HAP-1 (cell line): ENCODE results near the gene OR2T1.
"Not testable (repeated sequence)": the region's sequence is repeated elsewhere in the genome, so short reads cannot be mapped to it uniquely, and the experiment has no call there.

ENCODE experiments used
- DNase-seq, 2 experiments: peaks; one replicate each; pipeline ENCODE4 v3.0.0-alpha.2; 2016 to 2020; ENCODE audit warnings: low spot score in 2 of 2
- H3K27me3 ChIP-seq: fragments of 250-450 bp; sonication (Bioruptor Pico); 2 replicates; pipeline ENCODE4 v1.5.1; 2020; ENCODE audit warnings: low read depth, mild to moderate bottlenecking, moderate library complexity
- H3K36me3 ChIP-seq: fragments of 250-450 bp; sonication (Bioruptor Pico); replicated peaks from 2 replicates; pipeline ENCODE4 v1.5.1; 2020; ENCODE audit warnings: mild to moderate bottlenecking
- H3K4me1 ChIP-seq: fragments of 250-450 bp; sonication (Bioruptor Pico); 2 replicates; pipeline ENCODE4 v1.5.1; 2020; ENCODE audit warnings: mild to moderate bottlenecking
- H3K4me3 ChIP-seq: fragments of 250-450 bp; sonication (Bioruptor Pico); 2 replicates; pipeline ENCODE4 v1.5.1; 2020; ENCODE audit warnings: mild to moderate bottlenecking, moderate library complexity
- H3K9me3 ChIP-seq: fragments of 250-450 bp; sonication (Bioruptor Pico); 2 replicates; pipeline ENCODE4 v1.5.1; 2020; ENCODE audit warnings: mild to moderate bottlenecking, moderate library complexity
- in situ Hi-C: fragments of 300-500 bp; cut with MboI; formaldehyde crosslinking; loops from 3 replicates; pipeline ENCODE4 v1.14.3; 2020; ENCODE audit warnings: low sequenced_read_pairs, inconsistent platforms, mixed read lengths

Gene OR2T1

DNA sequence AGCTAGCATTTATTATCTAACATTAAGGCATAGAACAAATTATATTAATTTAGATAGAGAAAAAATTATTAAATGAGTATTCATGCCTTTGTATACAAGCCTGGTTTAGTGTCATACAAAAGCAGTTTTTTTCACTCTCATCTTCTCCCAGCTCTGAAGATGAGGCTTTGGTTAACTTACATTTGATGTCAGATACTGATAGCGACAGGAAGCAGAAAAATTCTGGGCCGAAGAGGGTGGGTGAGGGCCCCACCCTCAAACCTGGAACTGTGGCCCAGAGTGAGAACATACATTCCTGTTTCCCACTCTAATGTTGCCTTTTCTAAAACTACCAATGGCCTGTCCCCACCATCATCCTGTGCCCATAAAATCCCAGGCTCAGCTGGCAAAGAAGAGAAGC lies 15.0 kb downstream of the OR2T1 start:
- Histone ChIP-seq H3K4me3 (no peak overlapping the region), H3K36me3 (no peaks in the 10 kb centered on the region), H3K9me3 (peaks cover 2% of the 10 kb centered on the region), H3K4me1 (no peaks in the 10 kb centered on the region), H3K27me3 (no peaks in the 10 kb centered on the region)
- DNase-seq: no peak
- in situ Hi-C loops: no loop called here

DNA sequence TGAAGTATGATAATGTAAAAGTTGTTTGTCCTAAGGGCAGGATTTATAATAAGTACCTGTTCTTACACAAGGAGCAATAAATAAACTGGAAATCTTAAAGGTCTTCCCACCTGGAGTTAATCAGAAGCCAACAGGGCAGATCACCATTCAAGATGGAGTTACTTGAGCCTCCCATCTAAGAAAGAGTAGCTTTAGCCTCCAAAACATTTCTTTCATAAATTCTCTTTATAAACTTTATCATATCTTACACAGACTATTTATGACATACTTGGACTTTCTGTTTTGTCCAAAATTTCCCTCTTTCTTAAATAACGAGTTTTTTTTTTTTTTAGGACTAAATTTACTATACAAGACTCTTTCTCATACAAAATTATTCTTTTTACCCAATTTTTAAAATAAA lies 18.5 kb downstream of the OR2T1 start:
- H3K27me3 ChIP-seq: no peaks in the 10 kb centered on the region
- in situ Hi-C loops: no loop called here
- DNase-seq: no peak
- no peaks in the 10 kb centered on the region; the same call in 1 of the 2 replicates for H3K9me3 ChIP-seq
- no peaks in the 10 kb centered on the region for H3K36me3 ChIP-seq
- H3K4me1 ChIP-seq: no peaks in the 10 kb centered on the region
- no peak overlapping the region for H3K4me3 ChIP-seq

DNA sequence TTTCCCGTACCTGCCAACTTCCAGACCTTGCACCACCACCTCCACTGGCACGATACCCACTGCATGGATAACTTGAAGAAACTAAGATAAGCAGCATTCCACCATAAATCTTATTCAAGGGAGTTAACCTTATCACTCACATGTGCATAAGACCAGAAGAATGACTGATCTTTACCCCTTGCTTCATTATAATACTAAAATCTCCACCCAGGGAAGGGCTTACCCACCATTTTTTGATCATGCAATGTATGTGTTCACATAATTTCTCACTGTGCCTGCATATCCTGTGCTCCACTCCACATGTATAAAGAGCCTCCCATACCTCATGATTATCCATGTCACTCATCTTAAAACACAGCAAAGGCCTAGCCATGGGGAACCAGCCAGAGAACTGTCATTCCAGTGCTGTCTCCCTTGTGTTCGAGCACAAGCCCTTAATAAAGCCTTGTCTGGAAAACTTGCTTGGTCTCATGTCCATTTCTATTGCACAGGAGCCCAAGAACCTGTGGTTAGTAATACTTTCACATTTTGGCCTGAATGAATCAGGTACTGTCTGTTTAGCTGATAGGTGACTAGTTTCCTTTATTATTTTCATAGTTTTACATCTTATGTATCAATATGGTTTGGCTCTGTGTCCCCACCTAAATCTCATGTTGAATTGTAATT lies 24.8 kb downstream of the OR2T1 start:
- DNase-seq, H3K27me3 ChIP-seq, H3K4me3 ChIP-seq, H3K36me3 ChIP-seq, H3K4me1 ChIP-seq, H3K9me3 ChIP-seq, in situ Hi-C loops: not testable (repeated sequence)

DNA sequence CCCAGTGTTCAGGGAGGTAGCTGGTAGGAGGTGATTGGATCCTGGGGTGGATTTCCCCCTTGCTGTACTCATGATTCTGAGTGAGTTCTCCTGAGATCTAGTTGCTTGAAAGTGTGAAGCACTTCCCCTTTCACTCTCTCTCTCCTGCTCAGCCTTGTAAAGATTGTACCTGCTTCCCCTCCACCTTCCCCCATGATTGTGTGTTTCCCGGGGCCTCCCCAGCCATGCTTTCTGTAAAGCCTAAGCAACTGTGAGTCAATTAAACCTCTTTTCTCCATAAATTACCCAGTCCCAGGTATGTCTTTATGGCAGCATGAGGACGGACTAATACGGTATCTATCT lies 25.3 kb downstream of the OR2T1 start:
- DNase-seq, H3K4me1 ChIP-seq, in situ Hi-C loops, H3K27me3 ChIP-seq, H3K36me3 ChIP-seq, H3K4me3 ChIP-seq, H3K9me3 ChIP-seq: not testable (repeated sequence)

DNA sequence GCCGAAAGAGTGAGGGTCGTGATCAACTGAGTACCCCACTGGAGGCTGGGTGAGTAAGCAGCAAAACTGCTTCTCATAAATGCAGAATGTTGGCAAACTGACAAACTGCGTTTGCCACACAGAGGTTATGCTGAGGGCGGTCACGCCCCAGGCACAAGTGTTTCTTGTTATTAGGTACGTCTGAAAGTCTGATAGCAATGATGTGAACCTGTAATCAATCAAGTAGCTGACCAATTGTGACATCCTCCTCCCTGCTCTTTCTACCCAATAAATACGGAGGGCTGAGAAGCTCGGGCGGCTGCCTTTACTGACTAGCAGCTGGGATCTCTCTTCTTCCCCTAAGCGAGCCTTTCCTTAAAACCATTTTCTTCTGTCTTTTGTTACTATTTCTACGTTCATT lies 28.8 kb downstream of the OR2T1 start:
- H3K4me3 ChIP-seq, in situ Hi-C loops, H3K4me1 ChIP-seq, H3K36me3 ChIP-seq, DNase-seq, H3K27me3 ChIP-seq, H3K9me3 ChIP-seq: not testable (repeated sequence)

DNA sequence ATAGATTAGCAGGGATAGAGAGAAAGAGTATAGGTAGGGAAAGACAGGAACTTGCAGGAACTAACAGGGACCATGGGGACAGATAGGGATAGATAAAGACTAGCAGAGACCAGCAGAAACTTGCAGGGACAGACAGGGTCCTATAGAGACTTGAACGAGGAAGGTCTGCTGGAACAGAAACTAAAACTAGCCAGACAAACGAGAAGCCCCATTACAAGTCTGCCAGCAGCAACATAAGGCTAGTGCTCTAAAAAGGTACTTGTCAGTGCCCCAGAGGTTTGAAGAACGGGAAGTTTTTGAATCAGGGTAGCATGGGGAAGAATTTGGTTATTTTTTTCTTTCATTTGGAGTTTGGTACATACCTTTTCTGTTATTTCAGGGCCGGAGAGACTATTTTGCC lies 29.4 kb downstream of the OR2T1 start:
- in situ Hi-C loops: not testable (repeated sequence)

DNA sequence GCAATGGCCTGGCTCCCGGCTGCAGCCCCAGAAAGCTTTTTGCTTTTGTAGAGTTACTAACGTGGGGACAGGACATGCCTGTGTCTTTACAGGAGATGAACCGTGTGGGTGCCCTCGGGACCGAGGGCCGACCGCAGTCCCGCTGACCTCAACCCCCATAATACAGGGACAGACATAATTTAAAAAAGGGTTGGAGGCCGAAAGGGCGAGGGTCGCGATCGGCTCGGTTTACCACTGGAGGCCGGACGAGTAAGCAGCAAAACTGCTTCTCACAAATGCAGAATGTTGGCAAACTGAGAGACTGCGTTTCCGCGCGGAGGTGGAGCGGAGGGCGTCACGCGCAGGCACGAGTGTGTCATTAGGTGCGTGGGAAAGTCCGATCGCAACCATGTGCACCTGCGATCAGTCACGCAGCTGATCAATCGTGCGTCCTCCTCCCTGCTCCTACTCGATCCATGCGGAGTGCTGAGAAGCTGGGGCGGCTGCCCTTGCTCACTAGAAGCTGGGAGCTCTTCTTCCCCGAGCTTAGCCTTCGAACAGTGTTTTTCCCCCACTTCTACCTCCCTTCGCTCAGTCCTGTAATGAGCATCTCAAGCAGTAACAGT lies 31.1 kb downstream of the OR2T1 start:
- in situ Hi-C loops, H3K4me1 ChIP-seq, H3K36me3 ChIP-seq, H3K27me3 ChIP-seq, H3K4me3 ChIP-seq, H3K9me3 ChIP-seq, DNase-seq: not testable (repeated sequence)

More for the DNA sequence above, 29.4 kb downstream of the OR2T1 start:
- H3K36me3 ChIP-seq, DNase-seq, H3K4me1 ChIP-seq, H3K4me3 ChIP-seq, H3K27me3 ChIP-seq, H3K9me3 ChIP-seq: not testable (repeated sequence)

DNA sequence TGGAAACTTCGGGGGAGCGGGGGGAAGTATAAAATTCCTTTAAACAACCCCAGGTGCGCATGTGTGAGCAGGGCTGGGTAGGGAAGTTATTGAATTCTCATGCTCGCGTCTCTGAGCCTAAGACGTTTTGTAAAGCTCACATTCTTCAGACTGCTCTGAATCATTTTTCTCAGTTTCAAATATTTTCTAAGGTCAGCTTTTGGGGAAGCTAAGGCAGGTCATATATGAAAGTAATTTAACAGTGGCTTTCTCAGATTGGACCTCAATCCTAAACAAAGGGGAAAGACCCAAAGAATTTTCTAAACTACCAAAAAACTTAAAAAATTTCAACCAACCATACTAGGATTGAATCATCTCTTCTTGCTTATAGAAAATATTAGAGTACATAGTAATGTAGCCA lies 32.1 kb downstream of the OR2T1 start:
- H3K36me3 ChIP-seq, H3K9me3 ChIP-seq, H3K4me3 ChIP-seq, in situ Hi-C loops, H3K4me1 ChIP-seq, DNase-seq, H3K27me3 ChIP-seq: not testable (repeated sequence)

DNA sequence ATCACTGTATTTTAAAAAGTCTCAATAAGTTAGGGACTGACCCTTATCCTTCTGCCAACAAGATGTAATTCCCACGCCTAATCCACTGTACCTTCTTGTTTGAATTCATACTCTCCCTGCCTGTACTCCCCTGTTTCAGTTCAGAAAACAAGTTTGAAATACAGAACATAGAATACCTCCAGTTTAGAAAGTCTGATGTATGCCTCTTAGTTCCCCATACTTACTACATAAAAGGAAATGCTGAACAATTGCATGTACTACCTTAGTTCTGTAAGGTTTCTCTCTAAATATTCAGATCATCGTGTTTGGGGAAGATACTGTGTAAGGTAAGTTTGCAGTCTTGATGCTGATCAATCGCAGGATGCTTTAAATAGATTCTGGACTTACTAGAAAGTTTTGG lies 33.5 kb downstream of the OR2T1 start:
- H3K9me3 ChIP-seq, H3K4me1 ChIP-seq, H3K36me3 ChIP-seq, H3K4me3 ChIP-seq, DNase-seq, H3K27me3 ChIP-seq, in situ Hi-C loops: not testable (repeated sequence)

DNA sequence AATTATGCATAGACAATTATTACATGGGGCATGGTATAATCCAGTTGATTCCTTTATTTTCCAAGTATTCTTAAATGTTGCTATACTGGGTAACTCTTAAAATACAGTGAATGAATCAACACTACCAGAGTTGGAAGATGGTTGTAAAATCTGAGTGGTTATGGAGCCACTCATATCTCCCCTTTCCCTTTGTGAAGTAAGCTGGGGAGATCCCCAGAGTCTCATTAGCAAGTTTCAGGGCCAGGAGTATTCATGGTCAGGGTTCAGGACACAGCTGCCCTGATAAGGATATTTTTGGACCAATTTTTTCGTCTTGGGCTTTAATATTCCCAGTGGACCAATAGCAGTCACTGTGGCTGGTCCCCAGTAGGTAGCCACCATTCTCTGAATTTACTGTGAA lies 35.8 kb downstream of the OR2T1 start:
- in situ Hi-C loops, H3K4me3 ChIP-seq, DNase-seq, H3K4me1 ChIP-seq, H3K27me3 ChIP-seq, H3K9me3 ChIP-seq, H3K36me3 ChIP-seq: not testable (repeated sequence)

DNA sequence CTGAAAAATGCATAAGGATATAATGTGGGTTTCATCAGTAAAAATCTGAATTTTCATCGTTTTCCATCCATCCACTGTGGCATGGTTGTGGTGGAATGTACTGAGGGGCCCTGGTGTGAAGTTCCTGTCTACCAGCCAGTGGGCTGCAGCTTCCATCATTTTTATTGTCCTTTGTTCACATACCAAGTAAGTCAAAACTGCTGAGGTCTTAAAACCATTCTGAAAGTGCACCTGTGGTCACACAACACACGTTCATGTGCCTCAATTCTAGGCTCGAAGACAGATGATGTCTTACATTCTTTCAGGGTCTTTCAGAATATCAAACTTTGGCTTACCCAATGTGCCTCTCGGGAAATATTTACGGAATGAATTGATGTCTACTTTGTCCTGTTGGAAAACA lies 36.4 kb downstream of the OR2T1 start:
- DNase-seq, H3K4me1 ChIP-seq, in situ Hi-C loops, H3K27me3 ChIP-seq, H3K36me3 ChIP-seq, H3K4me3 ChIP-seq, H3K9me3 ChIP-seq: not testable (repeated sequence)

DNA sequence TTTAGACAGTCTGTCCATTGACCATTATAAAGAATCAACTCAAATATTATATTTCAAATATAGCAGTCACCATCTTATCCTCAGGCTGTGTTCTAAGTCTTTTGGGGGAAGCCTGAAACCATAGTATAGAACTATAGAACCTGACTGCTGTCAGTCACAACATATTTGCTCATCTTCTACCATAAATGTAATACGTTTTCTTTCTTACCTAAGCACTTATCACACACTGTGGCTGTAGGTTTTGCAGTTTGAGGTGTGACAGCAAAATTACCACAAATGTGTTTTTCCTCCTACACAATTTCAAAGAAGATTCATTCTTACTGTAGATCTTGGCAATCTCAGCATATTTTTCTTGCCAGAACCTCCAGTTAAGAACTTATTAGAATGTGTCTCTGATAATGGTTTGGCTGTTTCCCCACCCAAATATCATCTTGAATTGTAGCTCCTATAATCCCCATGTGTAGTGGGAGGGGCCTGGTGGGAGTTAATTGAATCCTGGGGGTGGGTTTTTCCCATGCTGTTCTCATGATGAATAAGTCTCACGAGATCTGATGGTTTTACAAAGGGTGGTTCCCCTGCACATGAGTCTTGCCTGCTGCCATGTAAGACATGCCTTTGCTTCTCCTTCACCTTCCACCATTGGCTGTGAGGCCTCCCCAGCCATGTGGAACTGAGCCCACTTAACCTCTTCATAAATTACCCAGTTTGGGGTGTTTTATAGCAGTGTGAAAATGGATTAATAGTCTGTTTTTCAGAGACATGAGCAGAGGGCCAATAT lies 39.8 kb downstream of the OR2T1 start:
- H3K4me3 ChIP-seq, DNase-seq, H3K9me3 ChIP-seq, H3K36me3 ChIP-seq, H3K27me3 ChIP-seq, in situ Hi-C loops, H3K4me1 ChIP-seq: not testable (repeated sequence)

DNA sequence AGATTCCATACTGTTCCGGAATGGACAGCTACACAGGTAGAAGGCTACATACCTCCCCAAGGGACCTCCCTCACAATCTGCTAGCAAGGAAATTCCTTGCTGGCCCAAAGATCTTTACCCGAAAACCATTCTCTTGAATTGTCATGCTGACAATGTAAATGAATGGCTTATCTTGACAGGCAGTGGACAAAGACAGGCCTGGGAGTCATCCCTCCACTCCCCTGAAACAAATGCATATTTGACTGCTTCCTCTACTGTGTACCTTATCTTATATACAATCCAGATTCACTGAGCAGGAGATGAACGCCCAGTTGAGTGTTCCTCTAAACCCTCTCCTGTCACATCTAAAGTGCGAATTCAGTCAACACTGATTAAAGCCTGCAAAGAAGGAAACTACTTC lies 41.8 kb downstream of the OR2T1 start:
- H3K9me3 ChIP-seq, H3K4me3 ChIP-seq, DNase-seq, H3K27me3 ChIP-seq, in situ Hi-C loops, H3K4me1 ChIP-seq, H3K36me3 ChIP-seq: not testable (repeated sequence)

DNA sequence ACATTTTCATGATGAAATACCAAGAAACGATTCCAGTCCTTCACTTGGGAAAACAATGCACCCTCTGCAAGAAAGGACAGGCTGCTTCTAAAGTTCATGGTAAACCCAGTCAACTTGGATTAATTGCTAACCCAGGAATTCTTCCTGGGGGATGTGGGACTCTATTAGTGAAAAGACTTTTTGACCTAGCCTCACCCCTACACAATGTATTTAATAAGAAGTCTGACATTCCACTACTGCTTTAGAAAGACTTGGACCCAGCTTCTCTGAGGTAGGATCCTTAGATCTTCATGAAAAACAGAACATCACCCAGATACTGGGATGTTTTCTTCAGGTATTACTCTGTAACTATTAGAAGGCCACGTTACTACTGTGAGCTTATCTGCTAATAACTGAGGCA lies 42.6 kb downstream of the OR2T1 start, which contains the start of gene OR2T2:
TSS of gene OR2T2 (plus strand) at position 239 of the 400 bp plus-strand sequence. CDS start 7,161 bp downstream, outside the sequence.
- H3K4me1 ChIP-seq, in situ Hi-C loops, H3K4me3 ChIP-seq, H3K27me3 ChIP-seq, H3K36me3 ChIP-seq, DNase-seq, H3K9me3 ChIP-seq: not testable (repeated sequence)
